ENCODE results near the gene CPZ.

The CPZ gene

GRCh38 chr4:8590546-8590880 is 2.1 kb upstream of the CPZ start:
- FAIRE-seq: no peak
- no peak for DNase-seq (ENCODE audit: insufficient read length, low spot score)
- TF ChIP-seq POLR2A (IDR thresholded peaks at IDR 0.05; ENCODE audit: low read depth, low read length): no peak

GRCh38 chr4:8591114-8591513 is 1.5 kb upstream of the CPZ start:
- no peak for DNase-seq (ENCODE audit: insufficient read length, low spot score)
- no peak for TF ChIP-seq POLR2A (IDR thresholded peaks at IDR 0.05; ENCODE audit: low read depth, low read length)
- FAIRE-seq: no peak

- FAIRE-seq (no peak), DNase-seq (ENCODE audit: insufficient read length, low spot score) (no peak)
- TF ChIP-seq POLR2A (IDR thresholded peaks at IDR 0.05; ENCODE audit: low read depth, low read length): no peak
These were observed 769 bp upstream of the CPZ start for GRCh38 chr4:8591626-8592365.

- no peak for DNase-seq (ENCODE audit: insufficient read length, low spot score)
- no peak for TF ChIP-seq POLR2A (IDR thresholded peaks at IDR 0.05; ENCODE audit: low read depth, low read length)
- FAIRE-seq: no peak
These were observed 915 bp downstream of the CPZ start for GRCh38 chr4:8593264-8594096.

- TF ChIP-seq POLR2A (IDR thresholded peaks at IDR 0.05; ENCODE audit: low read depth, low read length): no peak
- DNase-seq (ENCODE audit: insufficient read length, low spot score) (peak; percentile 78), FAIRE-seq (no peak)
These were observed 1.8 kb downstream of the CPZ start for GRCh38 chr4:8594097-8595038.

- no peak for TF ChIP-seq POLR2A (IDR thresholded peaks at IDR 0.05; ENCODE audit: low read depth, low read length)
- FAIRE-seq: no peak
- no peak for DNase-seq (ENCODE audit: insufficient read length, low spot score)
These were observed 2.9 kb downstream of the CPZ start for GRCh38 chr4:8595237-8596087.

GRCh38 chr4:8596891-8597290 is 4.3 kb downstream of the CPZ start:
- FAIRE-seq: no peak
- TF ChIP-seq POLR2A (IDR thresholded peaks at IDR 0.05; ENCODE audit: low read depth, low read length): no peak
- no peak for DNase-seq (ENCODE audit: insufficient read length, low spot score)

- FAIRE-seq: no peak
- no peak for TF ChIP-seq POLR2A (IDR thresholded peaks at IDR 0.05; ENCODE audit: low read depth, low read length)
- no peak for DNase-seq (ENCODE audit: insufficient read length, low spot score)
These were observed 4.8 kb downstream of the CPZ start for GRCh38 chr4:8597319-8597718.

GRCh38 chr4:8597791-8598190 is 5.2 kb downstream of the CPZ start:
- no peak for DNase-seq (ENCODE audit: insufficient read length, low spot score)
- no peak for FAIRE-seq
- no peak for TF ChIP-seq POLR2A (IDR thresholded peaks at IDR 0.05; ENCODE audit: low read depth, low read length)

- TF ChIP-seq POLR2A (IDR thresholded peaks at IDR 0.05; ENCODE audit: low read depth, low read length): no peak
These were observed 6.0 kb downstream of the CPZ start for GRCh38 chr4:8598391-8599090.

GRCh38 chr4:8599091-8599460 is 6.5 kb downstream of the CPZ start:
- no peak for FAIRE-seq
- DNase-seq (ENCODE audit: insufficient read length, low spot score): no peak
- no peak for TF ChIP-seq POLR2A (IDR thresholded peaks at IDR 0.05; ENCODE audit: low read depth, low read length)

More at GRCh38 chr4:8598391-8599090, 6.0 kb downstream of the CPZ start:
- FAIRE-seq (no peak), DNase-seq (ENCODE audit: insufficient read length, low spot score) (no peak)

- no peak for TF ChIP-seq POLR2A (IDR thresholded peaks at IDR 0.05; ENCODE audit: low read depth, low read length)
- FAIRE-seq (peak; percentile 45), DNase-seq (ENCODE audit: insufficient read length, low spot score) (peak; percentile 87)
These were observed 7.1 kb downstream of the CPZ start for GRCh38 chr4:8599657-8600056.

- no peak for FAIRE-seq
- no peak for DNase-seq (ENCODE audit: insufficient read length, low spot score)
- TF ChIP-seq POLR2A (IDR thresholded peaks at IDR 0.05; ENCODE audit: low read depth, low read length): no peak
These were observed 7.7 kb downstream of the CPZ start for GRCh38 chr4:8600266-8600665.

All from H54 (cell line).